Fibroblast of skin of back (primary cell): ENCODE measurements around the gene ALMS1.
"Not testable (repeated sequence)": the region's sequence is repeated elsewhere in the genome, so short reads cannot be mapped to it uniquely, and the experiment has no call there.

Source experiments
- DNase-seq: peaks from one replicate; pipeline ENCODE4 v3.0.0-alpha.2; 2013

ALMS1 gene

GRCh38 chr2:73619925-73620324 lies 234.3 kb downstream of the ALMS1 start:
- DNase-seq = not testable (repeated sequence)

- DNase-seq = not testable (repeated sequence)
Measured at GRCh38 chr2:73624036-73624435, 238.4 kb downstream of the ALMS1 start.

GRCh38 chr2:73624625-73625024 lies 239.0 kb downstream of the ALMS1 start:
- not testable (repeated sequence) for DNase-seq

- not testable (repeated sequence) for DNase-seq
Measured at GRCh38 chr2:73626237-73626636, 240.6 kb downstream of the ALMS1 start.

- not testable (repeated sequence) for DNase-seq
Measured at GRCh38 chr2:73628493-73628892, 242.9 kb downstream of the ALMS1 start.

- not testable (repeated sequence) for DNase-seq
Measured at GRCh38 chr2:73630662-73631266, 245.1 kb downstream of the ALMS1 start.

- not testable (repeated sequence) for DNase-seq
Measured at GRCh38 chr2:73636977-73637376, 251.3 kb downstream of the ALMS1 start.

- DNase-seq = no peak
Measured at GRCh38 chr2:73638429-73638828, 252.8 kb downstream of the ALMS1 start.

GRCh38 chr2:73640511-73640911 lies 254.9 kb downstream of the ALMS1 start:
- DNase-seq = no peak

- no peak for DNase-seq
Measured at GRCh38 chr2:73640946-73641766, 255.5 kb downstream of the ALMS1 start.

- no peak for DNase-seq
Measured at GRCh38 chr2:73641767-73642062, 256.1 kb downstream of the ALMS1 start.

- DNase-seq = no peak
Measured at GRCh38 chr2:73642338-73643018, 256.8 kb downstream of the ALMS1 start, which contains the start of gene NAT8. TSS of gene NAT8 (minus strand) at chr2:73642422. CDS start at chr2:73641628, 794 bp downstream.

GRCh38 chr2:73647690-73648089 lies 262.1 kb downstream of the ALMS1 start:
- not testable (repeated sequence) for DNase-seq

GRCh38 chr2:73651591-73652230 lies 266.1 kb downstream of the ALMS1 start:
- DNase-seq = no peak

GRCh38 chr2:73652348-73652747 lies 266.7 kb downstream of the ALMS1 start:
- no peak for DNase-seq

GRCh38 chr2:73654175-73654574 lies 268.5 kb downstream of the ALMS1 start:
- DNase-seq = no peak
